GM12875 (cell line): ENCODE measurements around the gene SSBP2.
"Not testable (repeated sequence)": the region's sequence is repeated elsewhere in the genome, so short reads cannot be mapped to it uniquely, and the experiment has no call there.

Experiments
- H3K4me3 ChIP-seq: one replicate; pipeline ENCODE4 v1.5.1; 2011; ENCODE audit warnings: low read depth, low read length, control low read depth
- CTCF ChIP-seq: IDR thresholded peaks from 2 replicates; pipeline ENCODE4 v1.5.1; 2011; ENCODE audit warnings: low read depth, mild to moderate bottlenecking, control low read depth, inconsistent platforms, low read length, moderate library complexity, borderline replicate concordance; ENCODE audit not compliant: insufficient read depth

The SSBP2 gene

GRCh38 chr5:81601919-81602318, 149.0 kb downstream of the SSBP2 start:
- no peak for TF ChIP-seq CTCF
- no peak overlapping the region for H3K4me3 ChIP-seq

GRCh38 chr5:81592085-81592484, 158.8 kb downstream of the SSBP2 start:
- H3K4me3 ChIP-seq, result not testable (repeated sequence)

- no peak for TF ChIP-seq CTCF
- no peak overlapping the region for H3K4me3 ChIP-seq
These were observed 160.2 kb downstream of the SSBP2 start for GRCh38 chr5:81590498-81591384.

- no peak for TF ChIP-seq CTCF
- H3K4me3 ChIP-seq, result no peak overlapping the region
These were observed 171.5 kb downstream of the SSBP2 start for GRCh38 chr5:81579262-81579924.

- H3K4me3 ChIP-seq, result no peak overlapping the region
- no peak for TF ChIP-seq CTCF
These were observed 173.8 kb downstream of the SSBP2 start for GRCh38 chr5:81577091-81577490.

- no peak for TF ChIP-seq CTCF
- H3K4me3 ChIP-seq, result no peak overlapping the region
These were observed 175.0 kb downstream of the SSBP2 start for GRCh38 chr5:81575924-81576323.

- no peak overlapping the region for H3K4me3 ChIP-seq
- no peak for TF ChIP-seq CTCF
These were observed 178.7 kb downstream of the SSBP2 start for GRCh38 chr5:81572201-81572600.
